ENCODE results near the gene HMGN4. TPM values are rescaled to one million over a fixed set of nuclear protein-coding genes. Genes with fewer than 3 reads are reported as not detected.
A peak's percentile ranks its signal among the peaks of the same experiment; 100 is the strongest.

The HMGN4 gene
- total RNA-seq, 1 donor from 2014 or later: 37.6 TPM

GRCh38 chr6:26594131-26594498 lies 55.9 kb downstream of the HMGN4 start:
- Mint-ChIP-seq H3K27me3 (peaks cover 54% of the 10 kb centered on the region), H3K4me3 (peak overlapping the region; percentile 60)
- TF ChIP-seq CTCF (conservative IDR thresholded peaks at IDR 0.05): no peak

GRCh38 chr6:26594730-26595632 lies 56.8 kb downstream of the HMGN4 start:
- Mint-ChIP-seq H3K4me3 (peak overlapping the region; percentile 60), H3K27ac (no peak overlapping the region)

More at GRCh38 chr6:26594131-26594498, 55.9 kb downstream of the HMGN4 start:
- no peaks in the 10 kb centered on the region for H3K36me3 Mint-ChIP-seq
- DNase-seq (ENCODE audit: extremely low spot score, unreplicated experiment): no peak
- no peaks in the 10 kb centered on the region for H3K9me3 Mint-ChIP-seq
- H3K27ac Mint-ChIP-seq: no peak overlapping the region
- no peaks in the 10 kb centered on the region for H3K4me1 Mint-ChIP-seq (ENCODE audit: unreplicated experiment)

GRCh38 chr6:26595669-26596269 lies 57.6 kb downstream of the HMGN4 start:
- H3K27me3 Mint-ChIP-seq: peaks cover 43% of the 10 kb centered on the region
- H3K4me1 Mint-ChIP-seq (ENCODE audit: unreplicated experiment): no peaks in the 10 kb centered on the region
- no peaks in the 10 kb centered on the region for H3K9me3 Mint-ChIP-seq
- peak; percentile 98 for TF ChIP-seq CTCF (conservative IDR thresholded peaks at IDR 0.05)
- H3K36me3 Mint-ChIP-seq: no peaks in the 10 kb centered on the region
- peak; percentile 93 for DNase-seq (ENCODE audit: extremely low spot score, unreplicated experiment)
- no peak overlapping the region for H3K4me3 Mint-ChIP-seq
- H3K27ac Mint-ChIP-seq: no peak overlapping the region

More at GRCh38 chr6:26594730-26595632, 56.8 kb downstream of the HMGN4 start:
- no peaks in the 10 kb centered on the region for H3K4me1 Mint-ChIP-seq (ENCODE audit: unreplicated experiment)
- no peaks in the 10 kb centered on the region for H3K36me3 Mint-ChIP-seq
- no peaks in the 10 kb centered on the region for H3K9me3 Mint-ChIP-seq
- TF ChIP-seq CTCF (conservative IDR thresholded peaks at IDR 0.05): no peak
- peaks cover 48% of the 10 kb centered on the region for H3K27me3 Mint-ChIP-seq
- no peak for DNase-seq (ENCODE audit: extremely low spot score, unreplicated experiment)

Other genes with a start within 250 kb of the HMGN4 start
- 13.1 and 16.4 TPM in 2 replicates for gene BTN3A2, start 173.2 kb upstream of the HMGN4 start, total RNA-seq (ENCODE audit: low replicate concordance)
- 8.7 and 21.6 TPM in 2 replicates for gene BTN2A2, start 155.3 kb upstream of the HMGN4 start, total RNA-seq (ENCODE audit: low replicate concordance)
- gene BTN3A1, start 136.1 kb upstream of the HMGN4 start, total RNA-seq (ENCODE audit: low replicate concordance): 19.6 and 19.9 TPM in 2 replicates
- 3.8 and 8.7 TPM in 2 replicates for gene BTN3A3, start 97.9 kb upstream of the HMGN4 start, total RNA-seq (ENCODE audit: low replicate concordance)
- gene BTN2A1, start 80.4 kb upstream of the HMGN4 start, total RNA-seq (ENCODE audit: low replicate concordance): 18.6 and 23.8 TPM in 2 replicates
- gene BTN1A1, start 38.1 kb upstream of the HMGN4 start, total RNA-seq (ENCODE audit: low replicate concordance): 0.36 and 1.3 TPM in 2 replicates
- gene ABT1, start 58.6 kb downstream of the HMGN4 start, total RNA-seq (ENCODE audit: low replicate concordance): 21.4 and 23.9 TPM in 2 replicates
- gene ZNF322, start 121.4 kb downstream of the HMGN4 start, total RNA-seq (ENCODE audit: low replicate concordance): 31.9 and 40.2 TPM in 2 replicates

All from type B pancreatic cell (in vitro differentiated cells).